Neuronal stem cell (in vitro differentiated cells): ENCODE results near the gene TMEM235.

Experiments
- DNase-seq: peaks from one replicate; pipeline ENCODE4 v3.0.0-alpha.2; 2013; ENCODE audit warnings: low spot score
- H2AFZ ChIP-seq: one replicate; pipeline ENCODE4 v1.6.1; 2013; ENCODE audit warnings: mild to moderate bottlenecking, low read length, inconsistent platforms
- H2AK5ac ChIP-seq: 2 replicates; pipeline ENCODE4 v1.6.1; 2013; ENCODE audit warnings: low read depth, mild to moderate bottlenecking, inconsistent platforms, low read length, moderate library complexity, mixed read lengths
- H2BK120ac ChIP-seq: 2 replicates; pipeline ENCODE4 v1.6.1; 2013; ENCODE audit warnings: low read depth, mild to moderate bottlenecking, inconsistent platforms, low read length, moderate library complexity, mixed read lengths
- H2BK12ac ChIP-seq: one replicate; pipeline ENCODE4 v1.6.1; 2013; ENCODE audit warnings: low read length, inconsistent platforms
- H2BK15ac ChIP-seq: 2 replicates; pipeline ENCODE4 v1.6.1; 2013; ENCODE audit warnings: mild to moderate bottlenecking, low read length, inconsistent platforms, mixed read lengths
- H2BK5ac ChIP-seq: one replicate; pipeline ENCODE4 v1.6.1; 2013; ENCODE audit warnings: inconsistent platforms, mild to moderate bottlenecking, low read length, moderate library complexity
- H3K14ac ChIP-seq: one replicate; pipeline ENCODE4 v1.6.1; 2013; ENCODE audit warnings: low read length, inconsistent platforms
- H3K18ac ChIP-seq: 2 replicates; pipeline ENCODE4 v1.6.1; 2013; ENCODE audit warnings: low read length, inconsistent platforms
- H3K23ac ChIP-seq: 2 replicates; pipeline ENCODE4 v1.6.1; 2013; ENCODE audit warnings: low read depth, mild to moderate bottlenecking, mixed read lengths, low read length, inconsistent platforms; ENCODE audit not compliant: poor library complexity
- H3K27ac ChIP-seq: replicated peaks from 3 replicates; pipeline ENCODE4 v1.5.1; 2013; ENCODE audit warnings: low read length, inconsistent platforms
- H3K27me3 ChIP-seq, 3 experiments: 2 replicates each; pipeline ENCODE4 v1.6.1; 2013; ENCODE audit warnings: low read length in 3 of 3, mild to moderate bottlenecking in 2 of 3, inconsistent platforms in 1 of 3, low read depth in 1 of 3, mixed read lengths in 1 of 3, moderate library complexity in 1 of 3; ENCODE audit not compliant: control insufficient read depth in 3 of 3, insufficient read depth in 3 of 3
- H3K36me3 ChIP-seq, 2 donors: replicated peaks in 1 of 2; 2 replicates each; pipeline ENCODE4 v1.6.1; 2013; ENCODE audit warnings: low read length in 2 of 2; ENCODE audit not compliant: control insufficient read depth in 2 of 2, insufficient read depth in 2 of 2
- H3K4ac ChIP-seq: 2 replicates; pipeline ENCODE4 v1.6.1; 2013; ENCODE audit warnings: inconsistent platforms, mild to moderate bottlenecking, low read length, moderate library complexity
- H3K4me1 ChIP-seq, 2 donors: 1 replicate in 1 of 2; 2 replicates in 1 of 2; pipeline ENCODE4 v1.6.1; 2013; ENCODE audit warnings: low read length in 2 of 2, low read depth in 1 of 2; ENCODE audit not compliant: control insufficient read depth in 2 of 2, insufficient read depth in 1 of 2
- H3K4me2 ChIP-seq: one replicate; pipeline ENCODE4 v1.6.1; 2013; ENCODE audit warnings: mild to moderate bottlenecking, low read length, inconsistent platforms; ENCODE audit not compliant: insufficient read depth, poor library complexity, severe bottlenecking
- H3K4me3 ChIP-seq, 2 donors: 2 replicates each; pipeline ENCODE4 v1.5.1; 2013; ENCODE audit warnings: low read length in 2 of 2, mild to moderate bottlenecking in 2 of 2, inconsistent platforms in 1 of 2, moderate library complexity in 1 of 2
- H3K79me1 ChIP-seq: one replicate; pipeline ENCODE4 v1.6.1; 2013; ENCODE audit warnings: low read depth, mild to moderate bottlenecking, inconsistent platforms, low read length, moderate library complexity
- H3K9ac ChIP-seq: one replicate; pipeline ENCODE4 v1.6.1; 2013; ENCODE audit warnings: mild to moderate bottlenecking, low read depth, low read length, inconsistent platforms; ENCODE audit not compliant: poor library complexity
- H3K9me3 ChIP-seq, 2 donors: replicated peaks in 1 of 2; 2 replicates each; pipeline versions ENCODE3 to v1.6.1; 2013; ENCODE audit warnings: low read length in 2 of 2, mild to moderate bottlenecking in 2 of 2, inconsistent platforms in 1 of 2, low read depth in 1 of 2, mixed read lengths in 1 of 2, moderate library complexity in 1 of 2; ENCODE audit not compliant: control insufficient read depth in 2 of 2, insufficient read depth in 1 of 2
- H4K8ac ChIP-seq: one replicate; pipeline ENCODE4 v1.6.1; 2013; ENCODE audit warnings: low read depth, mild to moderate bottlenecking, inconsistent platforms, low read length, moderate library complexity
- H4K91ac ChIP-seq: one replicate; pipeline ENCODE4 v1.6.1; 2013; ENCODE audit warnings: low read length, low read depth, mild to moderate bottlenecking, inconsistent platforms; ENCODE audit not compliant: poor library complexity
- WGBS, 2 donors: extraction: QIAGEN DNeasy Blood & Tissue Kit; methylation state at CpG; one replicate each; pipeline ENCODE4 v1.1.7; 2013; ENCODE audit warnings: missing lambda C conversion rate in 2 of 2, mixed read lengths in 1 of 2; ENCODE audit not compliant: insufficient read length in 2 of 2, insufficient replicate concordance in 1 of 2; ENCODE audit errors: extremely low coverage in 2 of 2; 5-methylcytosine and 5-hydroxymethylcytosine counted together

The TMEM235 gene

DNA sequence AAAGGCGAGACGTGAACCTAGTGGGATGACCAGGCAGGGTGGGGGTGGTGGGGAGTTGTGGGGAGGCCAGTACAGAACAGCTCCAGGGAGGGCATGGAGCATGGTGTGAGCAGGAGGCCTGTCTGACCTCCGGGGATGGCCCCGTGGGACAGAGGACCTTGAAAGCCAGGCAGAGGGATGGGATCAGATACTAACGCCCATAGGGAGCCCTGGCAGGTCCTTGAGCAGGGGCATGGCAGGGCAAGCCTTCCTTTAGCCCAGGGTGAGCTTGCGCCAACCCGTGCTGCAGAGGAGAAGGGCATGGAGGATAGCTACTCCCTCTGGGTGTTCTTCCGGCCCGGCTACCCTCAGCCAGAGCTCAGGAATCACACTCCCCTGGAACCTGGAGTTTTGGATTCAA lies 35.3 kb downstream of the TMEM235 start:
- no peaks in the 10 kb centered on the region for H3K9me3 ChIP-seq
- H2BK15ac ChIP-seq = no peak overlapping the region
- H4K8ac ChIP-seq = no peak overlapping the region
- H2BK120ac ChIP-seq = no peak overlapping the region
- H3K4me1 ChIP-seq = peaks cover 35 to 65% of the 10 kb centered on the region in 2 donors
- H3K36me3 ChIP-seq = peaks cover 0 to 8% of the 10 kb centered on the region in 2 donors
- H2BK5ac ChIP-seq = no peak overlapping the region
- no peak overlapping the region for H2BK12ac ChIP-seq
- H3K23ac ChIP-seq = no peak overlapping the region
- no peak overlapping the region for H3K14ac ChIP-seq
- H4K91ac ChIP-seq = no peak overlapping the region
- H2AFZ ChIP-seq = no peak overlapping the region
- no peak overlapping the region for H3K27ac ChIP-seq
- no peak overlapping the region for H3K4me3 ChIP-seq
- no peak for DNase-seq
- H3K27me3 ChIP-seq = no peaks in the 10 kb centered on the region
- H3K4me2 ChIP-seq = no peak overlapping the region
- H3K9ac ChIP-seq = no peak overlapping the region
- H3K79me1 ChIP-seq = peaks cover 2% of the 10 kb centered on the region
- H3K18ac ChIP-seq = peak overlapping the region; percentile 11
- no peak overlapping the region for H3K4ac ChIP-seq
- no CpG with 5 or more reads among the region's 9 CpGs for WGBS, 2 donors
- no peak overlapping the region for H2AK5ac ChIP-seq

DNA sequence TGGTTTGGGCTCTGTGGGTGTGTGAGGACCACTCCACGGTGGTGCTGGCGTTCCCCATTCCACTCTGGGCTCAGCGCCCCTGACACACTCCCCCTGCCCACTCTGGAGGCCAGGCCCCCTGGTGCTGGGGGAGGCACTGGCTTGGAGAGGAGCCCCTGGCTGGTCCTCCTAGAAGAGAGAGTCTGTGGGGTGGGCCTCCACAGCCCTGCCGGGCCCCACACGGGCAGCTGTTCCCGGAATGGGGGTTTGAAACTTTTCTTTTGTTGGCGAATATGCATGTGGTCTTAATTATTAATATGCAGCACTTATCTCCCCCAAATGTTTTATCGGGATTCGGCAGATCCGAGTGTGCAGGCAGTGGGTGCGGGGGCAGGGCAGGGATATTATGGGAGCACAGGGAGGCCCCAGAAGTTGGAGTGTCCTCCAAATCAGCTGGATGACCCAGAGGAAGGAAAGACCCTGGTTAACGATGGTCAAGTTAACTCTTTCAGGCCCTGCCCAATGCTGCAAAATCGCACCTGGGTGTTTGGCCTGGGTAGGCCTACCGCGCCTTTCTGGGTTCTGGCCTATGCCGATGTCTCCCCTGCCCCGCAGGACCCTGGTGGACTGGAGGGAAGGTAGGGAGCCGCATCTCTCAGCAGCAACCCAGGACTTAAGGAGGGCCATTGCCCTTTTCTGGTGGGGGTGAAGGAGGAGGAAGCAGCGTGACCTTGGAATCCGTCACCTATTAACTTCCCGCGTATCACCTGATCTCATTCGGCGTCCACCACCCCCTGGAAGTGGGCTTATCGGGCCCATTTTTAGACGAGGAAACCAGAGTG lies 36.0 kb downstream of the TMEM235 start:
- no peak overlapping the region for H4K91ac ChIP-seq
- H3K4me1 ChIP-seq = peaks cover 35 to 71% of the 10 kb centered on the region in 2 donors
- no peak overlapping the region for H2BK12ac ChIP-seq
- H3K4me2 ChIP-seq = no peak overlapping the region
- no peak overlapping the region for H3K4ac ChIP-seq
- H2AK5ac ChIP-seq = peak overlapping the region; percentile 16
- no peak overlapping the region for H3K27ac ChIP-seq
- no peak overlapping the region for H2BK120ac ChIP-seq
- no peak overlapping the region for H4K8ac ChIP-seq
- H3K18ac ChIP-seq = peak overlapping the region; percentile 49
- peaks cover 0 to 8% of the 10 kb centered on the region in 2 donors for H3K36me3 ChIP-seq
- no peak overlapping the region for H2AFZ ChIP-seq
- no peak overlapping the region for H2BK5ac ChIP-seq
- H3K9me3 ChIP-seq = no peaks in the 10 kb centered on the region
- H3K9ac ChIP-seq = no peak overlapping the region
- no peak overlapping the region for H3K4me3 ChIP-seq
- peak overlapping the region; percentile 15 for H3K23ac ChIP-seq
- H2BK15ac ChIP-seq = no peak overlapping the region
- DNase-seq = no peak
- no CpG with 5 or more reads among the region's 26 CpGs for WGBS, 2 donors
- no peaks in the 10 kb centered on the region for H3K27me3 ChIP-seq
- H3K79me1 ChIP-seq = peaks cover 2% of the 10 kb centered on the region
- no peak overlapping the region for H3K14ac ChIP-seq

DNA sequence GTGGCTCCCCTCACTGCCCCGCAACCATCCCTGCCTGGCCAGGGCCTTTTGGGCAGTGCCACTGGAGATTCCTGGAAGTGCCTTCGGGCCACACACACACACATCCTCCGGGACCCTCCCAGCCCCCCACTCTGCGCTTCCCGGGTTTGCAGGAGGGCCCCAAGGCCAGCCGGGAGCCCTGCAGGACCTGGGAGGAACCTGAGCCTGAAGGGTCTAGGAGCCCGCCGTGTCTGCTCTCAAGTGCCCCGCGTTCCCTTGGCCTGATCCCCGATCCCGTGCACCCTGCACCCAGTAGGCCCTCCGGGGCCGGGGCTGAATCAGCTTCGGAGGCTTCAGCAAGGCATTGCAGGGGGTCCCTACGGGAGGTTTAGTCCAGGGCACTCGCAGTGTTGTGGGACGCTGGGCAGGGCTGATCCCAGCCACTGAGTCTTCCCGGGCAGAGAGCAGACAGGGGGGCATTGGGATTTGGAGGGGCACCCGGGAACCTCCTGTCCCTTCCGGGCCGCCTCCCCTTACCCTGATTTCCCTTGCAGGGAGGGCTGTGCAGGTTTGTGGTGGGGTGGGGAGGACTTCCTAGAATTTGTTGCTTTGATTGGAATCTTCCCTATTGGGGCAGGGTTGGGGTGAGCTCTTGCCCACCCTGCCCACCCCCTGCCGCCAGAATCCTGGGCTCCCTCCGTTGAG lies 36.9 kb downstream of the TMEM235 start:
- H2AK5ac ChIP-seq = peak overlapping the region; percentile 95
- H3K9me3 ChIP-seq = no peaks in the 10 kb centered on the region
- H3K23ac ChIP-seq = peak overlapping the region; percentile 87
- H2BK120ac ChIP-seq = peak overlapping the region; percentile 92
- no peak overlapping the region for H4K91ac ChIP-seq
- H3K4me3 ChIP-seq = peak overlapping the region in 1 of 2 donors; percentile 58
- peaks cover 37 to 73% of the 10 kb centered on the region in 2 donors for H3K4me1 ChIP-seq
- no peaks in the 10 kb centered on the region for H3K27me3 ChIP-seq
- no peak overlapping the region for H2BK12ac ChIP-seq
- no peak overlapping the region for H2AFZ ChIP-seq
- no peak overlapping the region for H3K9ac ChIP-seq
- peak overlapping the region; percentile 99 for H3K18ac ChIP-seq
- H2BK15ac ChIP-seq = peak overlapping the region; percentile 90
- H3K27ac ChIP-seq = no peak overlapping the region
- peak overlapping the region; percentile 74 for H4K8ac ChIP-seq
- peak overlapping the region; percentile 17 for H3K14ac ChIP-seq
- H3K4me2 ChIP-seq = no peak overlapping the region
- H3K79me1 ChIP-seq = peaks cover 2% of the 10 kb centered on the region
- H3K4ac ChIP-seq = no peak overlapping the region
- DNase-seq = no peak
- H2BK5ac ChIP-seq = no peak overlapping the region
- H3K36me3 ChIP-seq = peaks cover 0 to 8% of the 10 kb centered on the region in 2 donors
- no CpG with 5 or more reads among the region's 24 CpGs for WGBS, 2 donors
